H9 (cell line): ENCODE data around the gene MYO10. TPM values are rescaled to one million over a fixed set of nuclear protein-coding genes. Genes with fewer than 3 reads are reported as not detected.

Experiments used
- DNase-seq: peaks from one replicate; pipeline ENCODE4 v3.0.0-alpha.2; 2017
- H2AFZ ChIP-seq: one replicate; pipeline ENCODE4 v1.6.1; 2013; ENCODE audit warnings: mild to moderate bottlenecking, low read length, control low read depth, moderate library complexity
- H2AK5ac ChIP-seq: 2 replicates; pipeline ENCODE4 v1.6.1; 2013; ENCODE audit warnings: low read length, control low read depth, mixed read lengths; ENCODE audit not compliant: insufficient read length
- H2BK120ac ChIP-seq: one replicate; pipeline ENCODE4 v1.6.1; 2013; ENCODE audit warnings: low read depth, mild to moderate bottlenecking, low read length, control low read depth, inconsistent platforms; ENCODE audit not compliant: poor library complexity, severe bottlenecking
- H2BK12ac ChIP-seq: 2 replicates; pipeline ENCODE4 v1.6.1; 2013; ENCODE audit warnings: low read length, control low read depth, mixed read lengths, low read depth; ENCODE audit not compliant: insufficient read length
- H2BK15ac ChIP-seq: 2 replicates; pipeline ENCODE4 v1.6.1; 2013; ENCODE audit warnings: low read depth, low read length, control low read depth
- H2BK20ac ChIP-seq: one replicate; pipeline ENCODE4 v1.6.1; 2013; ENCODE audit warnings: low read depth, mild to moderate bottlenecking, low read length, control low read depth, inconsistent platforms; ENCODE audit not compliant: poor library complexity, severe bottlenecking
- H2BK5ac ChIP-seq: 2 replicates; pipeline ENCODE4 v1.6.1; 2013; ENCODE audit warnings: low read length, control low read depth, mixed read lengths; ENCODE audit not compliant: insufficient read length
- H3K14ac ChIP-seq: 2 replicates; pipeline ENCODE4 v1.6.1; 2013; ENCODE audit warnings: low read length, control low read depth; ENCODE audit not compliant: insufficient read depth
- H3K18ac ChIP-seq: 2 replicates; pipeline ENCODE4 v1.6.1; 2013; ENCODE audit warnings: low read depth, mild to moderate bottlenecking, mixed read lengths, low read length, control low read depth; ENCODE audit not compliant: insufficient read length
- H3K23ac ChIP-seq: 2 replicates; pipeline ENCODE4 v1.6.1; 2013; ENCODE audit warnings: low read length, control low read depth, mixed read lengths, low read depth; ENCODE audit not compliant: insufficient read length
- H3K23me2 ChIP-seq: 2 replicates; pipeline ENCODE4 v1.6.1; 2013; ENCODE audit warnings: low read depth, mild to moderate bottlenecking, mixed read lengths, low read length, control low read depth; ENCODE audit not compliant: insufficient read length, poor library complexity, severe bottlenecking
- H3K27ac ChIP-seq: 2 replicates; pipeline ENCODE4 v1.5.1; 2013; ENCODE audit warnings: low read length, control low read depth, mixed read lengths, low read depth; ENCODE audit not compliant: insufficient read length
- H3K27me3 ChIP-seq: 2 replicates; pipeline ENCODE4 v1.6.1; 2013; ENCODE audit warnings: low read length, control low read depth, inconsistent platforms; ENCODE audit not compliant: insufficient read depth
- H3K4ac ChIP-seq: 2 replicates; pipeline ENCODE4 v1.6.1; 2013; ENCODE audit warnings: low read depth, mild to moderate bottlenecking, control low read depth, inconsistent platforms, low read length, moderate library complexity
- H3K4me1 ChIP-seq: 2 replicates; pipeline ENCODE4 v1.6.1; 2013; ENCODE audit warnings: low read length, control low read depth, inconsistent platforms; ENCODE audit not compliant: insufficient read depth
- H3K4me2 ChIP-seq: 2 replicates; pipeline ENCODE4 v1.6.1; 2013; ENCODE audit warnings: low read length, control low read depth, mixed read lengths; ENCODE audit not compliant: insufficient read length, insufficient read depth
- H3K56ac ChIP-seq: 2 replicates; pipeline ENCODE4 v1.6.1; 2013; ENCODE audit warnings: low read depth, mild to moderate bottlenecking, mixed read lengths, low read length, control low read depth; ENCODE audit not compliant: insufficient read length
- H3K79me1 ChIP-seq: 2 replicates; pipeline ENCODE4 v1.6.1; 2013; ENCODE audit warnings: low read depth, mild to moderate bottlenecking, moderate library complexity, low read length, control low read depth, inconsistent platforms; ENCODE audit not compliant: insufficient read depth, poor library complexity, severe bottlenecking
- H3K79me2 ChIP-seq: 2 replicates; pipeline ENCODE4 v1.6.1; 2013; ENCODE audit warnings: low read length, control low read depth, inconsistent platforms; ENCODE audit not compliant: insufficient read depth
- H3K9ac ChIP-seq: 2 replicates; pipeline ENCODE4 v1.6.1; 2013; ENCODE audit warnings: low read length, control low read depth, mixed read lengths; ENCODE audit not compliant: insufficient read length; ENCODE audit errors: extremely low read depth
- H3K9me3 ChIP-seq: one replicate; pipeline ENCODE4 v1.6.1; 2013; ENCODE audit warnings: low read depth, low read length, inconsistent platforms; ENCODE audit not compliant: control insufficient read depth
- H3T11ph ChIP-seq: one replicate; pipeline ENCODE4 v1.6.1; 2013; ENCODE audit warnings: mild to moderate bottlenecking, low read length, control low read depth, inconsistent platforms
- H4K20me1 ChIP-seq: one replicate; pipeline ENCODE4 v1.6.1; 2013; ENCODE audit not compliant: control insufficient read depth, insufficient read length, insufficient read depth
- H4K5ac ChIP-seq: 2 replicates; pipeline ENCODE4 v1.6.1; 2013; ENCODE audit warnings: low read depth, mild to moderate bottlenecking, mixed read lengths, low read length, control low read depth; ENCODE audit not compliant: insufficient read length
- H4K8ac ChIP-seq: replicated peaks from 2 replicates; pipeline ENCODE4 v1.6.1; 2013; ENCODE audit warnings: low read length, control low read depth, mixed read lengths, low read depth; ENCODE audit not compliant: insufficient read length
- H4K91ac ChIP-seq: 2 replicates; pipeline ENCODE4 v1.6.1; 2013; ENCODE audit warnings: low read depth, mild to moderate bottlenecking, moderate library complexity, mixed read lengths, low read length, control low read depth; ENCODE audit not compliant: insufficient read length
- H3K27ac Mint-ChIP-seq, 3 experiments: 2 replicates in 2 of 3; 3 replicates in 1 of 3; pipeline ENCODE4 v1.8.0; 2020 to 2021; ENCODE audit warnings: mixed read lengths in 3 of 3, mild to moderate bottlenecking in 1 of 3, moderate library complexity in 1 of 3
- H3K27me3 Mint-ChIP-seq: 2 replicates; pipeline ENCODE4 v1.8.0; 2021; ENCODE audit warnings: low read depth, mild to moderate bottlenecking, moderate library complexity, mixed read lengths
- H3K36me3 Mint-ChIP-seq, 3 experiments: 2 replicates in 2 of 3; 3 replicates in 1 of 3; pipeline ENCODE4 v1.8.0; 2020 to 2021; ENCODE audit warnings: low read depth in 3 of 3, mixed read lengths in 3 of 3; ENCODE audit not compliant: insufficient read depth in 1 of 3
- H3K4me1 Mint-ChIP-seq, 2 experiments: 2 replicates each; pipeline ENCODE4 v1.8.0; 2020; ENCODE audit warnings: mixed read lengths in 2 of 2
- H3K4me3 Mint-ChIP-seq, 2 experiments: 2 replicates in 1 of 2; 3 replicates in 1 of 2; pipeline ENCODE4 v1.8.0; 2020 to 2021; ENCODE audit warnings: mild to moderate bottlenecking in 2 of 2, mixed read lengths in 2 of 2, moderate library complexity in 1 of 2
- H3K9me3 Mint-ChIP-seq, 2 experiments: 2 replicates in 1 of 2; 3 replicates in 1 of 2; pipeline ENCODE4 v1.8.0; 2020; ENCODE audit warnings: mild to moderate bottlenecking in 2 of 2, mixed read lengths in 2 of 2, moderate library complexity in 1 of 2
- CTCF ChIP-seq: fragments of 200-600 bp; sonication (generic); conservative IDR thresholded peaks from 3 replicates; pipeline ENCODE4 v1.8.0; 2021; ENCODE audit warnings: antibody characterized with exemption, mild to moderate bottlenecking
- WGBS: extraction: QIAGEN DNeasy Blood & Tissue Kit; methylation state at CpG from one replicate; pipeline ENCODE4 v1.1.7; 2013; ENCODE audit warnings: missing lambda C conversion rate, low lambda C conversion rate, mixed read lengths; ENCODE audit not compliant: insufficient read length; ENCODE audit errors: extremely low coverage; 5-methylcytosine and 5-hydroxymethylcytosine counted together
- total RNA-seq: library from RNA; stranded (reverse); gene quantifications from 2 replicates; pipeline ENCODE4 v1.2.1, GENCODE V29; 2021

Gene MYO10
- total RNA-seq, 1 experiment from 2014 or later: 127 TPM

GRCh38 chr5:16759147-16759773, 176.8 kb downstream of the MYO10 start:
- H3T11ph ChIP-seq: no peak overlapping the region
- H3K9me3 ChIP-seq: no peaks in the 10 kb centered on the region
- no peak overlapping the region for H3K4ac ChIP-seq
- H4K20me1 ChIP-seq: no peaks in the 10 kb centered on the region
- Mint-ChIP-seq H3K36me3 (peaks cover 32 to 64% (median 46%) of the 10 kb centered on the region in 3 experiments), H3K27ac (peak overlapping the region; percentile 74 to 90 (median 74); a peak in 6 of 7 replicates), H3K9me3 (no peaks in the 10 kb centered on the region), H3K27me3 (no peaks in the 10 kb centered on the region), H3K4me3 (no peak overlapping the region), H3K4me1 (peaks cover 14 to 19% of the 10 kb centered on the region in 2 experiments)
- no peak overlapping the region for H2BK20ac ChIP-seq
- H3K14ac ChIP-seq: no peak overlapping the region
- no peak overlapping the region for H3K4me2 ChIP-seq
- no peak overlapping the region for H3K23ac ChIP-seq
- H3K18ac ChIP-seq: no peak overlapping the region
- H2BK5ac ChIP-seq: no peak overlapping the region
- no peak overlapping the region for H4K91ac ChIP-seq
- no peak overlapping the region for H2AK5ac ChIP-seq
- no peak overlapping the region for H2BK12ac ChIP-seq
- H3K27ac ChIP-seq: no peak overlapping the region
- no peak overlapping the region for H2BK15ac ChIP-seq
- no peak for TF ChIP-seq CTCF
- H3K56ac ChIP-seq: no peak overlapping the region
- H3K4me1 ChIP-seq: no peaks in the 10 kb centered on the region
- H3K9ac ChIP-seq: no peak overlapping the region
- no CpG with 5 or more reads among the region's 16 CpGs for WGBS
- H3K79me1 ChIP-seq: no peaks in the 10 kb centered on the region
- H3K27me3 ChIP-seq: no peaks in the 10 kb centered on the region
- no peaks in the 10 kb centered on the region for H3K79me2 ChIP-seq
- no peak overlapping the region for H2BK120ac ChIP-seq
- H4K8ac ChIP-seq: no peak overlapping the region
- H4K5ac ChIP-seq: no peak overlapping the region
- H3K23me2 ChIP-seq: no peaks in the 10 kb centered on the region
- no peak for DNase-seq
- H2AFZ ChIP-seq: no peak overlapping the region
